Smooth muscle cell of the brain vasculature (primary cell): Measurements from ENCODE around the gene SUPT3H.

Experiments
- DNase-seq: peaks from one replicate; pipeline ENCODE4 v3.0.0-alpha.2; 2012; ENCODE audit warnings: low read depth, low spot score

SUPT3H gene

DNA sequence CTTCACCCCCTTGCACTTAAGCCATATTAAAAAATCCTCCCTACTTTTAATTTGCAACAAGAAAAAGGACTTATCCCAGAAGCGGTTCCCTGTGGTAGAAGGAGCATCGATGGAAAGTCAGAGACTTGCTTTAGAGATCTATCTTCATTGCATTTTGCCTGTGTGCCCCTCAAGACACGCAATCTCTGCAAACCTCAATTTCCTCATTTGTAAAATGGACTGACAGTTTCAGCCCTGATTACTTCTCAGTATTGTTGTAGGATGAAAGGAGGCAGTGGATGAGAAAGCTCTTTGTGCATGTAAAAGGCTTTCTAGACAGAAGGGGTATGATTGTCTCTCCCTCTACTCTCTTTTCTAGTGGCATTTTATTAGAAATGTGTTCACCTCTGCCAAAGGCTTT is 580.0 kb downstream of the SUPT3H start:
- no peak for DNase-seq

DNA sequence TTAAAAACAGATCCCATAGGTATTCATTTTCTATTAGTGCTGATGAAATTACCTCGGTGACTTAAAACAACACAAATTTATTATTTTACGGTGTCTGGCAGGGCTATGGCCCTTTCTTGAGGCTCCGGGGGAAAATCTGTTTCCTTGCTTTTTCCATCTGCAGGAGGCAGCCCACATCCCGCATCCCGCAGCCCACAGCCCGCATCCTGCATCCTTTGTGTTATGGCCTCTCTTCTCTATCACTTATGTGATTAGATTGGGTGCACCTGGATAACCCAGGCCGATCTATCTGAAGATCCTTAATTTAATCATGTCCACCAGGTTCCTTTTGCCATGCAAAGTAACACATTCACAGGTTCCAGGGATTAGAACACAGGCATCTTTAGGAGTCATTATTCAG is 582.4 kb downstream of the SUPT3H start:
- DNase-seq: no peak

DNA sequence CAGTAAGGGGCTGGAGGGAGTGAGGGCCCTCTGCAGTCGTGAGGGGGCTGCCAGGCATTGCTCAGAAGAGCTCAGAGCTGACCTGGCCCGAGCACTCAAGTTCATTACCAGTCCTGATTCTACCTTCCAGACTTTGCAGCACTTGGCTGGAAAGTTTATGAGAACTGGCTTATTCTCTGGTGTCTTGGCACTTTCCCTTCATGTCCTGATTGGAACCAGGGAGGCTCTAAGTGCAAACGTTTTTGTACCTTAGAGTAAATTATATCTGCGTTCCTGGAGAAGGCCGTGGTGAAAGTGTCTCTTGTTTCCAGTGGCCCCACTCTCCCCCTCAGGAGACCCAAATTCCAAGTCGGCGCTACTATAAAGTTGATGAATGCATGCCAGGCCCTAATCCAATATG is 587.9 kb downstream of the SUPT3H start:
- no peak for DNase-seq

DNA sequence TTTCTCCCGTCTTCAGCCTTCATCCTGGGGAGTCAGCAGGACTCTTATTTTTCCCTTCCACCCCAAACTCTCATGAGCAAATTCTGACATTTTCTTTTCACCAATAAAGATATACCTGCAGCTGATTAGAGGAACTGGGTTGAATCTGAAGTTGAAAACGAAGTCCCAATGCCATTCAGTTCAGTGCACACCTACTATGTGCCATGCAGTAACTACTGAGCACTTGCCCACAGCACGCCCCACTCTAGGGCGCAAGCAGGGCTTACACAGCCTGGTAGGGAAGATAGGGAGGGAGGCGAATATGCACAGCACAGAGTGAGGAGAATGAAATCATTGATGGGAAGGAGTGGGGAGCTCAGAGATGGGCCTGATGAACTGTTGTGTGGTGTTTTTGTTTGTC is 588.7 kb downstream of the SUPT3H start:
- DNase-seq: no peak

DNA sequence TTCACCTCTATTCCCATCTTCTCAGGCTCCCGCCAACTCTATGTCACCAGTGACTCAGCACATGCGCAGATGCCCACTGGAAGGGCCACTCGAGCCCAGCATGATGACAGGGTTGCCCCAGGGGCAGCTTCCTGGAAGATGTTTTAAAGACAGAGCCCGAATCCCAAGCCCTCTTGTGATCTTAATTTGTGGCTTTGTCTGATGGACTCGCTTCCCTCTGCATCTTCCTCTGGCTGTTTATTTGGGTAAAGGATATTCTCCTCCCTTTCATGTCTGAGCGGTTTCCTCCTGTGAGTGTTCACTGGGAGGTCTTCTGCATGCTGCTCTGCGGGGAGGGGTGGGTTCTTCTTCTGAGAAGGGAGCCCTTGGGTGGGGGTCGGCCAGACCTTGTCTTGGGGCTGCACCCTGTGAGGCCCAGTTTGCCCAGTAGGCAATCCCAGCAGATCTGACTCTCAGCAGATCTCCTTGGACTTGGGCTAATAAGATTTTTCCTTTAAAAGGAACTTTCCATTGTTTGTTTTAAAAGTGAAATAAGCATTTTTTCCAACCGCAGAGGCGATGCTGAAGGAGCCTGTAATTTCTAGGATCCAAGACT is 589.2 kb downstream of the SUPT3H start:
- DNase-seq: peak; percentile 66

DNA sequence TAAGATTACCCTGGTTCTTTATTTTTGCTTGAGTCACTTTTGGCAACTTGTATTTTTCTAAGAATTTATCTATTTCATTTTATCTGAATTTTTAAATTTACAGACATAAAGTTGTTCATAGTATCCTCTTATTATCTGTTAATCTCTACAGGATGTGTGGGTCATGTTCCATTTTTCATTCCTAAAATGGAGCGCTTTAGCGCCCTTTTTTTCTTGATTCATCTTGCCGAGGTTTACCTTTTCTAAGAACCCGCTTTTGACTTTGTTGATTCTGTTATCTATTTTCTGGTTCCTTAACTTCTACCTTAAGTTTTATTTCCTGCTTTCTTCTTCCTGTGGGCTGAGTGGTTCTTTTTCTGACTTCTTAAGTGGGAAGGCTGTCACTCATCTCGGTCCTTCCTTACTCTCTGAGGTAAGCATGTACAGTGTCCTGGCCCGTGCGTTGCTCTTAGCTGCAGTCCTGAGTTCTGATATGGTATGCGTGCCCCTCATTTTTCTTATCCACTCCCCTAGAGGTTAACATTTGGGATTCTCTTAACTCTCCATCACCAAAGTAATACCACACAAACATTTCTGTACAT is 590.4 kb downstream of the SUPT3H start:
- DNase-seq: no peak

DNA sequence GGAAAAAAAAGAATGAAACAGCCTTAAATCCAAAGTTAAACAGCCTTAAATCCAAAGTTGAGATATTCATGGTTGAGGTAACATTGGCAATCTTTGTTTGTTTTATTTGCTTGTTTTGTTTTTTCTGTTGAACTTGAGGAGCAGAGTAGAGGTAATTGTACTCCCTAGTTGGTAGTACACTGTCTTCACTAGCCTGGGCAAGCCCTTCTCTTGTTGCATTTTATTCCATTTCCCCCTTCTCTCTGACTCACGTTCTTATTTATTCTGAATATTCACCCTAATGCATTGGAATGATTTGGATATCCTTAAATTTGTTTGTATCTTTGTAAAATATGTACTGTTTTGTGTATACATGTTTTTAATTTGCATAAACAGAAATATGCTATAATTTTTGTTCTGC is 592.6 kb downstream of the SUPT3H start:
- no peak for DNase-seq

DNA sequence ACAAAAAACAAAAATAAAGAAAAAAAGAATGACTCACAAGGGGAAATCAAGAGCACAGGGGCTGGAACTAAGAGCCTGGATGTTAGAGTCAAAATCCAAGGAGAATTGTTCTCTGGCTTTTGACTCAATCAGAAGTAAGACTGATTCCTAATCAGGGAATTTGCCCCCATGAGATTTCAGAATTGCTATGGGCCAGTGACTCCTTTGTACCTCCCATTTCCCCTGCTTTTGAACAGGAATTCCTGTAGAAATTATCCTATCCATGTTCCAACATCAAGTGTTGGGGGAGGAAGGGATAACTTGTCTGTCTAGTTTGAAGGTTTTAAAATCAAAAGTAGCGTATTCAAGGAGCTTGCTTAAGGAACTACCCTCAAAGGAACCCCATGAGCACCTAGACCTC is 593.5 kb downstream of the SUPT3H start:
- no peak for DNase-seq

DNA sequence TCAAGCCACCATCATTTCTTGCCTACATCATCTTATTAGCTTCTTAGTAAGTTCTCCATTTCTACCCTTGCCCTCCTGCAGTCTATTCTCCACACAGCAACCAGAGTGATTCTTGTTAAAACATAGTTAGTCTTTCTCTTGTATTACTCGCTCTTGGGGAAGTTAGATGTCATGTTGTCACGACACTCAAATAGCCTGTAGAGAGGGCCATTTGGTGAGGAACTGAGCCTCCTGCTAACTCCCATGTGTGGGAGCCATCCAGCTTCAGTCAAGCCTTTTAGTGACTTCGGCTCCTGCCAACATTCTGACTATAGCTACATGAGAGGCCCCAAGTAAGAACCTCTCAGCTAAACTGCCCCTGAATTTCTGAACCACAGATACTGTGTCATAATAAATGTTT is 594.8 kb downstream of the SUPT3H start:
- DNase-seq: no peak

DNA sequence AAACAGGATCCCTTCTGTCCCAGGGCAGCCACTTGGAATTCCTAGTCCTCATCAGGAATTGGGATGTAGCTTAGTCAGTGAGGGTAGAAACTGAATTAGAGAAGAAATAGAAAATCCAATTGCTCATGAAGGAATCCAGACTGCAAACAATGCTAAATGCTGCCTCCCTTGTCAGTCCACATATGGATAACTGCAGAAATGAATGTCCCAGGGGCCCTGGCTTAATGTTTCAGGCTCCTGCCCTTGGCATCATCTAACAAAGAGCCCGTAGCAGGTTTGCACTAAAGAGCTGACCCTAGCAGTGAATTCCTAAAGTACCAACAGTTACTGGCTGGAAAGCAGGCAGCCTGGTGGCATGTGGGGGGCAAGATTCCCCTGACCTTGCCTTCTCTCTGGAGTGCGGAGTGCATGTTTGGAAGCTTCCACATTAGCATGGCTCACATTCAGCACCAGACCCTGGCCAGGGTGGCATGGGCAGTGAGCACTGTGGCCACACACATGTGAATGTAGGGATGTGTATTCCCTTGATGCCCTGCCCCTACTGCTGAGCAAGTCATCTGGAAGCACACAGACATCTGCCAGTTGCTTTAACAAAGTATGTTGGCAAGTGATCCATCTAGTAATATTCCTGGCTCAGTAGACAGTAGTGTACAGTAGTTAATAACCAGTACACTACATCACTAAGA is 595.7 kb downstream of the SUPT3H start:
- no peak for DNase-seq

DNA sequence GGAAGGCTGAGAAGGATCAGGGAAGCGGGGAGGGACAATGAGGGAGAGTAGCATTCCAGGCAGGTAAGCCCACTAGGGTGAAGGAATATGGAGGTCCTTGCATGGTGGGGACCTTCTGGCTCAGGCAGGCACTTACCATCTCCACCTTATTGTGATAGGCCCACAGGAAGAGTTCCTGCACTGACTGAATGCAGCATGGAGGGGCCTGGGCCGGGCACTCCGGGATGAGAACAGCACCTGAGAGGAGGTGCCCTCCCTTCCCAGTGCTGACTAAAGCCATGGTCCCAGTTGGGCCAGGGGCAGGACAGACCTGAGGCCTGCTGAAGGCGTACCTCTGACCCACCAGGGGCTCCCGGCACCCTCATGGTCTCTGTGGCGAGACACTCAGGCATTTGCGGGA is 597.6 kb downstream of the SUPT3H start:
- DNase-seq: no peak

DNA sequence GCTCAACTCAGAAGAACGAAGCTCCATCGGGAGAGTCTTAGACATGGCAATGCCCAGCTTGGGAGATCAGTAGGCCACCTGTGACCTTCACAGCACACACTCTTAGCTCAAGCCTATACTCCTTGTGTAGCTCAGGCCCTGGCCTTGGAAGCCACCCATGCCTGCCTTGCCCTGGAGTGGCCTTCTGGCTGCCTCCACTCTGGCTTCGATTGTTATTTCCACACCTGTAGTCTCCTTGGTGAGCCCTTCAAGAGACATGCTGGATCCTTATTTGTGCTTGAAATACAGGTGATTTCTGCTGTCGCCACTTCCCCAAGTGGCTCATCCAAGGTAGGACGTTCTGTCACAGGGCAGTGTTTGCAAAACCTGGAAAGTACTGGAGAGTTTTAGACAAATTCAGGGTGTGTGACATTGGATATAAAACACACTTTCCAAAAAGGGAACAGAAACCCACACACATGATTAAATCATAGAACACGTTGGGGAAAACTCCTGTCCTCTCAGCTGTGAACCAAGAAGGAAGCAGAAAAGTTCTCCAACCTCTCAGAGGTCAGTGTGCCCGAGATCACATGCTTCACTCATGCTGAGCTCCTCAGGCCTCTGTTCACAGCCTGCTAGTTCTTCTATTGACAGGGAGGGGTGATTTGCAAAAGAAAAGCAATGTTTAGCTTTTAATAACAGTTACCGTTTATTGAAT is 598.5 kb downstream of the SUPT3H start:
- no peak for DNase-seq
